Uterus (tissue), 2 donors: Measurements from ENCODE around the gene FZR1.

Source experiments
- POLR2A ChIP-seq, 2 donors: fragments of 450-650 bp; IDR thresholded peaks; one replicate each; pipeline ENCODE4 v1.6.1; 2016; ENCODE audit warnings: antibody characterized with exemption in 2 of 2, mild to moderate bottlenecking in 1 of 2, moderate library complexity in 1 of 2
- TF ChIP-seq, protein P1 (sequence below), 4 experiments: fragments of 200-600 bp in 2 of 4; fragments of 450-650 bp in 2 of 4; sonication (generic) in 2 of 4; IDR thresholded peaks; one replicate each; pipeline ENCODE4 v1.5.1; 2016 to 2019; ENCODE audit warnings: antibody characterized with exemption in 4 of 4, mild to moderate bottlenecking in 2 of 4, moderate library complexity in 1 of 4

DNA sequence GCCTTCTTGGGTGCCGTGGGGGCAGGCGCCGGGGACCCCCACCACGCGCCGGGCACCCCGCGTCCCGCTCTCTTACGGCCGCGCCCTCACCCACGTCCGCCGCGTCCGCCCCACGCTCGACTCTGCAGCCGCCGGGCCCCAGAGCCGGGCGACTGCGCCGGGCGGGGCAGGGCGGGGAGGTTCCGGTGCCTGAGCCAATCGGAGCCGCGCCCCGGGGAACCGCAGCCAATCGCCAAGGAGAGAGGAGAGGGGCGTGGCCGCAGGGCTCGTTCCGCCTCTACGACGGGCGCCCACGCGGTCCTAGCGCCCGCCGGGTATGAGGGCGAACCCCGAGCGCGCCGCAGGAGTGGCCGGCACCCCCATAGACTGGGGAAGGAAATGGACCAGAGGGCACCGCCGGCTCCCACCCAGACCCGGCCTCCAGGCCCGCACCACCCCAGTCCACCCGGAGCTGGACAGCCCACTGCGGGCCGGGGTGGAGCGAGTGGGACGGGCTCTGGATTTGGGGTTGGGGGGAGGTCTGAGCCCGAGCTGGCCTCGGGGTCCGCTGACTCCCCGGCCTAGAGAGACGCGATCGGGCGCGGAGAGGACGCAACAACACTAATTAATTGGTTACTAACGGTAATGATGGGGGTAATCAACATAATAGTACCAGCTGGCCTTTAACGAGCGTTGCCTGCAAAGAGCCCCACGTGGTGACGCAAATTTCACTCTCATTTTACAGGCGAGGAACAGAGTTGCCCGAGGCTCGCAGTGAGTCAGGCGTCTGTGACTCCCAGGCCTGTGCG, 51.5 kb downstream of the FZR1 start, which contains the start of gene MFSD12:
- TF ChIP-seq, protein P1, sequence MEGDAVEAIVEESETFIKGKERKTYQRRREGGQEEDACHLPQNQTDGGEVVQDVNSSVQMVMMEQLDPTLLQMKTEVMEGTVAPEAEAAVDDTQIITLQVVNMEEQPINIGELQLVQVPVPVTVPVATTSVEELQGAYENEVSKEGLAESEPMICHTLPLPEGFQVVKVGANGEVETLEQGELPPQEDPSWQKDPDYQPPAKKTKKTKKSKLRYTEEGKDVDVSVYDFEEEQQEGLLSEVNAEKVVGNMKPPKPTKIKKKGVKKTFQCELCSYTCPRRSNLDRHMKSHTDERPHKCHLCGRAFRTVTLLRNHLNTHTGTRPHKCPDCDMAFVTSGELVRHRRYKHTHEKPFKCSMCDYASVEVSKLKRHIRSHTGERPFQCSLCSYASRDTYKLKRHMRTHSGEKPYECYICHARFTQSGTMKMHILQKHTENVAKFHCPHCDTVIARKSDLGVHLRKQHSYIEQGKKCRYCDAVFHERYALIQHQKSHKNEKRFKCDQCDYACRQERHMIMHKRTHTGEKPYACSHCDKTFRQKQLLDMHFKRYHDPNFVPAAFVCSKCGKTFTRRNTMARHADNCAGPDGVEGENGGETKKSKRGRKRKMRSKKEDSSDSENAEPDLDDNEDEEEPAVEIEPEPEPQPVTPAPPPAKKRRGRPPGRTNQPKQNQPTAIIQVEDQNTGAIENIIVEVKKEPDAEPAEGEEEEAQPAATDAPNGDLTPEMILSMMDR (IDR thresholded peaks at IDR 0.05), result peak in 2 of 4 experiments; percentile 23 to 35
- TF ChIP-seq POLR2A (IDR thresholded peaks at IDR 0.05), result peak; percentile 78 to 81
